Fibroblast of villous mesenchyme (primary cell): Measurements from ENCODE around the gene C19orf38. TPM values are rescaled to one million over a fixed set of nuclear protein-coding genes. Genes with fewer than 3 reads are reported as not detected.

Experiments
- DNase-seq: peaks from one replicate; pipeline ENCODE4 v3.0.0-alpha.2; 2010; ENCODE audit warnings: low read depth
- H3K4me3 ChIP-seq: 2 replicates; pipeline ENCODE4 v1.5.1; 2011; ENCODE audit warnings: low read depth, mild to moderate bottlenecking, low read length
- total RNA-seq: library from RNA; depleted of rRNA; stranded (reverse); fragments of >200 nt; gene quantifications from 2 replicates; pipeline ENCODE4 v1.2.3, GENCODE V29; 2012
- TF ChIP-seq, protein P1 (sequence below): IDR thresholded peaks from 2 replicates; pipeline ENCODE4 v1.5.1; 2012; ENCODE audit warnings: low read depth, mild to moderate bottlenecking, low read length; ENCODE audit not compliant: insufficient read depth

The C19orf38 gene, protein sequence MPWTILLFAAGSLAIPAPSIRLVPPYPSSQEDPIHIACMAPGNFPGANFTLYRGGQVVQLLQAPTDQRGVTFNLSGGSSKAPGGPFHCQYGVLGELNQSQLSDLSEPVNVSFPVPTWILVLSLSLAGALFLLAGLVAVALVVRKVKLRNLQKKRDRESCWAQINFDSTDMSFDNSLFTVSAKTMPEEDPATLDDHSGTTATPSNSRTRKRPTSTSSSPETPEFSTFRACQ
- 0.43 TPM in 1 of 2 replicates, not detected in the other for total RNA-seq

DNA sequence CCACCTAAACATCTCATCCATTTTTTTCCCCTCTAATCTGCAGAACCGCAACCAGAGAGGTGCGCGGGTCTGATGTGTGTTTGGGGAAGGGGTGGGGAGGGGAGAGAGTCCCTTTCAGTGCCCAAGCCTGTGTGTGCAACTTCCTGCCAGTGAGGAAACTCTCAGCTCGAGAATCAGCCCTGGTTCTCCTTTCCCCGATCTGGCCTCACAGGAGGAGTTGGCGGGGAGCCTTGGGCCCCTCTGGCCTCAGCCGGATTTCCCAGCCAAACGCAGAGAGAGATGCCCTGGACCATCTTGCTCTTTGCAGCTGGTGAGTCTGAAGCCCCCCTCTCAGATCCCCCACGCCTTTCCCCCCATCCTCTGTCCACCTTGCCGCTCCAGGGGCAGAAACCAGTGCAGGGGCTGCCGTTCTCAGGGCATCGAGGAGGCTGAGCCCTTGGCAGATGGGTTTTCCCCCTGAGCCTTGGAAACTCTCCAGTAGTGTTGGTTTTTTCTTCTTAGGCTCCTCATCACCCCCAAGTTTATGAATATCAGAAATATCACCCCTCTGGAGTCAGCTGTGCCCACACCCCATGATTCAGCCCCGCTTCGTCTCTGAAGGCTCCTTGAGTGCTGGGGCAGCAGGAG, at the start of gene C19orf38:
C19orf38 (plus strand) TSS at position 186 of the 627 bp plus-strand sequence; CDS start at position 280, 94 bp downstream.
- DNase-seq = no peak
- TF ChIP-seq, protein P1, sequence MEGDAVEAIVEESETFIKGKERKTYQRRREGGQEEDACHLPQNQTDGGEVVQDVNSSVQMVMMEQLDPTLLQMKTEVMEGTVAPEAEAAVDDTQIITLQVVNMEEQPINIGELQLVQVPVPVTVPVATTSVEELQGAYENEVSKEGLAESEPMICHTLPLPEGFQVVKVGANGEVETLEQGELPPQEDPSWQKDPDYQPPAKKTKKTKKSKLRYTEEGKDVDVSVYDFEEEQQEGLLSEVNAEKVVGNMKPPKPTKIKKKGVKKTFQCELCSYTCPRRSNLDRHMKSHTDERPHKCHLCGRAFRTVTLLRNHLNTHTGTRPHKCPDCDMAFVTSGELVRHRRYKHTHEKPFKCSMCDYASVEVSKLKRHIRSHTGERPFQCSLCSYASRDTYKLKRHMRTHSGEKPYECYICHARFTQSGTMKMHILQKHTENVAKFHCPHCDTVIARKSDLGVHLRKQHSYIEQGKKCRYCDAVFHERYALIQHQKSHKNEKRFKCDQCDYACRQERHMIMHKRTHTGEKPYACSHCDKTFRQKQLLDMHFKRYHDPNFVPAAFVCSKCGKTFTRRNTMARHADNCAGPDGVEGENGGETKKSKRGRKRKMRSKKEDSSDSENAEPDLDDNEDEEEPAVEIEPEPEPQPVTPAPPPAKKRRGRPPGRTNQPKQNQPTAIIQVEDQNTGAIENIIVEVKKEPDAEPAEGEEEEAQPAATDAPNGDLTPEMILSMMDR = no peak
- no peak within 1 kb of the TSS for H3K4me3 ChIP-seq

DNA sequence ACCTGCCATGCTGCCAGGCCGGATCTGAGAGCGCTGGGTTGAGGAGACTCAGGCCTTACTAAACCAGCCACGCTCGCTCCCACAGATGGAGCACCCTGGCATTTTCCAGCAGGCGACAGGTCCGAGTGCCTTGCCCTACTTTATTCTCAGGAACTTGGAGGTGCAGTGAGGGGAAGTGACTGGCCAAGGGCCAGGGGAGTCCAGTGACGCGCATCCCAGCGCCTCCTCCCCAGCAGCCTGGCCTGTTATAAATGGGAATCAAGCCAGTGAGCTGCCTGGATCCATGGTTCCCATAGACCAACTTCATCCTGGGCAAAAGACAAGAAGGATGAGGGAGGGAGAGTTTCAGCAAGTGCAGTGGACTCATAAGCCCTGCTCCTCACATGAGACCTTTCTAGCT, 47.7 kb upstream of the C19orf38 start:
- no peak overlapping the region for H3K4me3 ChIP-seq
- TF ChIP-seq, protein P1 = no peak
- peak; percentile 33 for DNase-seq

DNA sequence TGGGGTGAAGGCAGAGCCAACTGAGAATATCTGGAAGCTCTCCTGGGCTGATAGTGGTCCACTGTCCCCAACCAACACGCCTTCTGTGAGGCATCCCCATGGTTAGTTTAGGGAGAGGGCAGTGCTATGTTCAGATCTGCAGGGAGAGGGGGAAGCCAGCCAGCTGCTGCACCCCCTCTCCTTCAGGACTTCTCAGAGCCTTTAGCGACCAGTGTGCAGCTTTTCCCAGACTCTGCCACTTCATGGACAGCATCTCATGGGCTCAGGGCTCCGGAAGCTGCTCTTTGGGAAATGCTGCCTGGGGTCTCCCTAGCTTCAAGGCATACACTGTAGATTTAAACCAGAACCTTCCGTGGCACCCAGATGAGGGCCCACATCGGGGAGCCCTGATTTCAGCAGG, 45.7 kb upstream of the C19orf38 start:
- TF ChIP-seq, protein P1 = no peak
- DNase-seq = no peak

DNA sequence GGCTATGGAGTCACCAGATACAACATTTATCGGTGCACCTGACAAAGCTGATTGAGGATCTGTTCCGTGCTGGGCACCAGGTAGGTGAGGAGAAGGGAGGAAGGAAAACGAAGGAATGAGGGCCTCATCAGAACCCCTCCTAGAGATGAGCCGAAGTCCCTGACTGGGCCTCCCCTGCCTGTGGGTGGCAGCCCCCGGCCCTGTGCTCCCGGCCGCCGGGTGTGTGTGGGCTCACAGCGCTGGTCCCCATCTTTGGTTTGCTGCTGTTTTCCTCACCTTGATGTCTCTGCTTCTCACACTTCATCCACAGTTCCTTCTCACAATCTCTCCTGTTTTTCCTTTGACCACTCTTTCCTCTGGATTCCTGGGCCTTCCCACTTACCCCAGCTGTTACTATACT, 45.0 kb upstream of the C19orf38 start:
- TF ChIP-seq, protein P1 = no peak

More for the DNA sequence above, 45.7 kb upstream of the C19orf38 start:
- H3K4me3 ChIP-seq = no peak overlapping the region

DNA sequence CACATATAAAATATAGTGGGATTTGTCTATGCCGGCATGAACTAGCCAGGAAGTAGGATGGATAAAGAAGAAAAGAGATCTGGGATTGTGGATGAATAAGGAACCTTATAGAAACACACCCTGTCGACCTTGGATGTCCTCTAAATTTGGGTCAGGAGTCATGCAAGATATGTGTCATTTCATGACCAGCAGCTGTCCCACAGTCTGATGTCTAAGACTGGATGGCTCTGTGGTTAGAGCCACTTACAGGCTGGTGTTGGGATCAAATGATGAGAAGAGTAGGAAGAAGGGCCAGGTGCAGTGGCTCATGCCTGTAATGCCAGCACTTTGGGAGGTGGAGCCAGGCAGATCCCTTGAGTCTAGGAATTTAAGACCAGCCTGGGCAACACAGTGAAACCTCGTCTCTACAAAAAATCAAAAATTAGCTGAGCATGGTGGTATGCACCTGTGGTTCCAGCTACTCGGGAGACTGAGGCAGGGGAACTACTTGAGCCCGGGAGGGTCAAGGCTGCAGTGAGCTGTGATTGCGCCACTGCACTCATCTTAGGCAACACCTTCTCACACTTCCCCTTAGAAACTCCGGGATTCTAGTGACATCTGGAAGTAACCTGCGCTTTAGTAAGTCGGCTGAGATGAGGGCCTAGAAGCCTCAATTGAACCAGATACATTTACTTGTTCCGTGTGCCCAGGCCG, 43.0 kb upstream of the C19orf38 start:
- TF ChIP-seq, protein P1 = no peak
- no peak for DNase-seq
- H3K4me3 ChIP-seq = no peak overlapping the region

More for the DNA sequence above, 45.0 kb upstream of the C19orf38 start:
- H3K4me3 ChIP-seq = no peak overlapping the region
- DNase-seq = no peak

DNA sequence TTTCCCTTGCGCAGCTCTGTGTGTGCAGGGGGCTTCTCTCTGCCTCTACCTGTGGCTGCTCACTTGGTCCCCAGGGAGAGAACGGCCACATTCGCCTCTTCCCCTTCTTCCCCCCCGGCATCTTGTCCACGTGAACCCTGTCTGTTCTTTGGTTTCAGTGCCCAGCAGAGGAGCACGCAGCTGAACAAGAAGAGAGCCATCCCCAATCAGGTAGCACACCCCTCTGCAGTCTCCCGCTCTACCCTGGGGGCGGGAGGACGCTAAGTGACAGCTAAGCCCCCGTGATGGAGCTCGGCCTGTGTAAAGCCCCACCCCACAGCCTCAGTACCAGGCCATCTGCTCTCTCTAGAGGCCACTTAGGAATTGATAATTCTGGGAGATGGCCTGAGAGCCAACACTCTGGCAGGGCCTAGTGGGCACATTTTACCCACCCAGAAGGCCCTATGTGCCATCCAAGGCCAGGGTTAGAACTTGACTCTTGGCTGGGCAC, 42.4 kb upstream of the C19orf38 start:
- no peak for DNase-seq
- H3K4me3 ChIP-seq = no peak overlapping the region
- TF ChIP-seq, protein P1 = no peak
